Left lung (tissue), 10 donors: Measurements from ENCODE around the gene TAGAP. TPM values are rescaled to one million over a fixed set of nuclear protein-coding genes. Genes with fewer than 3 reads are reported as not detected.

Source experiments
- ATAC-seq: fragments of 200-7000 bp; cut with Tn5 transposase; one replicate; pipeline ENCODE4 v1.9.1; 2020; ENCODE audit warnings: moderate library complexity
- DNase-seq, 4 donors: peaks; one replicate each; pipeline ENCODE4 v3.0.0-alpha.2; 2013 to 2020
- H3K27ac ChIP-seq, 2 donors: fragments of 200-600 bp; sonication (generic) in 1 of 2; one replicate each; pipeline versions ENCODE4 v1.5.0 to v1.8.0; 2020 to 2021
- H3K27me3 ChIP-seq, 2 donors: fragments of 200-600 bp; sonication (generic) in 1 of 2; one replicate each; pipeline versions ENCODE4 v1.5.0 to v1.8.0; 2020 to 2021
- H3K36me3 ChIP-seq, 2 donors: fragments of 200-600 bp; sonication (generic) in 1 of 2; one replicate each; pipeline versions ENCODE4 v1.5.0 to v1.8.0; 2020 to 2021
- H3K4me1 ChIP-seq, 2 donors: fragments of 200-600 bp; one replicate each; pipeline ENCODE4 v1.8.0; 2021
- H3K4me3 ChIP-seq, 2 donors: fragments of 200-600 bp; sonication (generic) in 1 of 2; one replicate each; pipeline versions ENCODE4 v1.5.0 to v1.8.0; 2020 to 2021; ENCODE audit warnings: mild to moderate bottlenecking in 1 of 2
- H3K9me3 ChIP-seq, 2 donors: fragments of 200-600 bp; sonication (generic) in 1 of 2; one replicate each; pipeline versions ENCODE4 v1.5.0 to v1.8.0; 2020 to 2021
- intact Hi-C, 2 donors: fragments of 100-400 bp; cut with DNase I; formaldehyde crosslinking; loops; one replicate each; pipeline versions ENCODE4 v1.11.2 to v1.14.2; 2022
- polyA plus RNA-seq, 6 donors: library from polyadenylated mRNA; unstranded; fragments of 120-200 nt; gene quantifications; one replicate each; pipeline ENCODE4 v1.2.1, GENCODE V29; 2013; ENCODE audit not compliant: insufficient read length in 6 of 6
- total RNA-seq, 2 donors: library from RNA; stranded (reverse); fragmentation: NEBNext Ultra II Directional; extraction: Animal tissue kit (Norgen Biotek cat#: 25700); gene quantifications; one replicate each; pipeline ENCODE4 v1.2.1, GENCODE V29; 2021
- TF ChIP-seq, protein P1 (sequence below), 2 donors: fragments of 200-600 bp; sonication (generic) in 1 of 2; IDR thresholded peaks; one replicate each; pipeline versions ENCODE4 v1.5.0 to v1.8.0; 2021; ENCODE audit warnings: antibody characterized with exemption in 2 of 2
- donor health status: DM: no; HTN: yes; CAD: no.
- donor health status: DM: no; HTN: no; CAD: no.

Gene TAGAP
- total and polyA plus RNA-seq, 8 donors, result 1.3 to 15.1 (median 1.7) TPM

DNA sequence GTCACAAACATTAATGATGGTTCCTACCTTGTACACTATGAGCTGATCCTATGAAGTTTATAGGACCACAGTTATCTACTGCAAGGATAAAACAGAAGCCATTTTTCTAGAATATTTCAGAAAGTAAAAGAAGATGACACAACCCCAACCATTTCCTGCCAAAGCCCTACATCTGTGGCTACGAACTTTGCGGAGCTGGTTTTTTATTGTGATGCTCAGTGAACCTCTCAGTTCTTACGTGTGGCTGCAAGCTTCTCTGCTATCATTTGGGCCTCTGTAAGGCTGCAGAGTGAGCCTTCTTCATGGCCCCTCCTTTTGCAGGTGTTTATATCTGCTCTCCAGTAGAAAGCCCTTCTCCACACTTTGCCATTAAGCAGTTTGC lies 17.8 kb upstream of the TAGAP start:
- Histone ChIP-seq H3K27ac (peak overlapping the region; percentile 42 to 81), H3K36me3 (no peaks in the 10 kb centered on the region), H3K4me3 (no peak overlapping the region), H3K4me1 (peaks cover 0 to 37% of the 10 kb centered on the region in 2 donors), H3K27me3 (no peaks in the 10 kb centered on the region), H3K9me3 (no peaks in the 10 kb centered on the region)
- ATAC-seq, result peak; percentile 19
- TF ChIP-seq, protein P1, sequence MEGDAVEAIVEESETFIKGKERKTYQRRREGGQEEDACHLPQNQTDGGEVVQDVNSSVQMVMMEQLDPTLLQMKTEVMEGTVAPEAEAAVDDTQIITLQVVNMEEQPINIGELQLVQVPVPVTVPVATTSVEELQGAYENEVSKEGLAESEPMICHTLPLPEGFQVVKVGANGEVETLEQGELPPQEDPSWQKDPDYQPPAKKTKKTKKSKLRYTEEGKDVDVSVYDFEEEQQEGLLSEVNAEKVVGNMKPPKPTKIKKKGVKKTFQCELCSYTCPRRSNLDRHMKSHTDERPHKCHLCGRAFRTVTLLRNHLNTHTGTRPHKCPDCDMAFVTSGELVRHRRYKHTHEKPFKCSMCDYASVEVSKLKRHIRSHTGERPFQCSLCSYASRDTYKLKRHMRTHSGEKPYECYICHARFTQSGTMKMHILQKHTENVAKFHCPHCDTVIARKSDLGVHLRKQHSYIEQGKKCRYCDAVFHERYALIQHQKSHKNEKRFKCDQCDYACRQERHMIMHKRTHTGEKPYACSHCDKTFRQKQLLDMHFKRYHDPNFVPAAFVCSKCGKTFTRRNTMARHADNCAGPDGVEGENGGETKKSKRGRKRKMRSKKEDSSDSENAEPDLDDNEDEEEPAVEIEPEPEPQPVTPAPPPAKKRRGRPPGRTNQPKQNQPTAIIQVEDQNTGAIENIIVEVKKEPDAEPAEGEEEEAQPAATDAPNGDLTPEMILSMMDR (IDR thresholded peaks at IDR 0.05), result no peak
- no peak for DNase-seq
- intact Hi-C loops, result no loop called here

DNA sequence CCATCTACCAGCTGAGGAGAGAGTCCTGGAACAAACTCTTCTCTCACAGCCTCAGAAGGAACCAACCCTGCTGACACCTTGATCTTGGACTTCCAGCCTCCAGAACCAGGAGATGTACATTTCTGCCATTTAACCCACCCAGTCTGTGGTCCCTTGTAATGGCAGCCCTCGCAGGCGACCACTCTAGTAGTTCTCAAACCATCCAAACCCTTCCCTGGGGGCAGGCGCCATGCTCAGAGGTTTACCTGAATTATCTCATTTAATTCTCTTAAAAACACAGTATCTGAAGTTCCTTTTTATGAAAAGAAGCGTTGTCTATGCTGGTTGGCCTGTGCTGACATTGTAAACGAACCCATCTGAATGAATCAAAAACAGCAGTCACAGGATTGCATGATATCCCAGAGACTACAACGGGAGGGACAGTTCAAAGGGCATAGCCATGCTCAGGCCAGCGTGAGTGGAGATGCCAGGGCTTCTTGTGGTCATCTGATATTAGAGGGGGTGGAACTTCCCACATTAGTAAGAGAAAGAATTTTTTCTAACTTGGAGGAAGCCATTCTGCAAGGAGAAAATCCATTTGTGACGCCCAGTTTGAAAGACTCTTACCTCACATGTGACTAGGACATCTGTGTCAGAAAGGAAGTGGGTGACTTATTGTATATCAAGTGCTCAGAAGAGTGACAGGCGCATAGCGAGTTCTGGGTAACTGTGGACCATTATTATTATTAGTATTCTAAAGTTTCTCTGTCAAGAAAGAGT lies 17.2 kb upstream of the TAGAP start:
- ATAC-seq (peak; percentile 72), DNase-seq (no peak)
- Histone ChIP-seq H3K9me3 (no peaks in the 10 kb centered on the region), H3K4me3 (no peak overlapping the region), H3K4me1 (peaks cover 0 to 40% of the 10 kb centered on the region in 2 donors), H3K27me3 (no peaks in the 10 kb centered on the region), H3K27ac (peak overlapping the region; percentile 42 to 81), H3K36me3 (no peaks in the 10 kb centered on the region)
- TF ChIP-seq, protein P1 (IDR thresholded peaks at IDR 0.05), result no peak
- intact Hi-C loops, result no loop called here

DNA sequence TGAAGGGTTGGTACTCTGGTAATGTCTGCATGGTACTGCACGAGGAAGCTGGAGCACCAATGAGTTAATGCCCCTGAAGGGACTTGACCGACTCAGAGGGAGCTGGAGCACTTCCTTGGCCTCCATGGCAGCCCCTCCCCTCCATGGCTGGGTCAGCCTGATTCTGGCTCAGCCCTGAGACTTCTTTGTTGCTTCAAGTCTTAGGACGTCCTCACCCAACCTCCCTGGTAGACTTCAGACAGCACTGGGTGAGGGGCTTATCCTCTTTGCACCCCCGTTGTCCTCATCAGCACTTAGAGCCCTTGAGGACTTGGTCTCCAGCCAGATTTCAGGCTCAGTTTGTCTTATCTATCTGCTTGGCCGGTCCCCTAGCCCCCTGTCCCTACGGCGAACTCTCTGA lies 16.4 kb upstream of the TAGAP start:
- no peak for DNase-seq
- intact Hi-C loops, result no loop called here
- no peak overlapping the region for H3K4me3 ChIP-seq

DNA sequence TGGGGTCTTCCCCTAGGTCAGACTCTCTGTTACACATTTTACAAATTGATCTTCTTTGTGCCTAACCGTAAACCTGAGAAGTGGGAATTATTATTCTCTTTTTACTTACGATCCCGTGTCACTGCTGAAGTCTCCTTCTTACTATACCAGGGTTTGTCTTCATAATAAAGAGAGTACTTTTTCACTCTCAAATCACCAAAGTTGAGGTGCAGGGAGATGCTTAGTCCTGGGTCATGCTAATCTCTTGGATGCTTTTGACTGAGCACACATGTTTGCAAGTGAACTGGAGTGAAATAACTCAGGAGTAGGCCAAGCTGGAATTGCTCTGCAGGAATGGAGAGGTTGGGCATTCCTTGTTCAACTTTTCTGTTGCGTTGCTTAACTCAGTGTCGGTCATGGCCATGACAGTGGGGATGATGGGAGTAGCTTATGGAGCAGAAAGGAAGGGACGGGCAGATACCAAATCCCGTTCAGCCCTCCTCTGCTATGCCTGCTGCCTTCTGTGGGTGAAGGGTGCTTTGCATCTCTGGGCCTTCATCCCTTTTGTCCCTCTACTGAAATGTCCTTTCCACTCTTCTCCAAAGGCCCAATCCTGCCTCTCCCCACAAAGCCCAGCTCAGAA lies 15.2 kb upstream of the TAGAP start:
- Histone ChIP-seq H3K27me3 (no peaks in the 10 kb centered on the region), H3K36me3 (no peaks in the 10 kb centered on the region), H3K4me3 (no peak overlapping the region), H3K9me3 (no peaks in the 10 kb centered on the region), H3K4me1 (peaks cover 0 to 58% of the 10 kb centered on the region in 2 donors), H3K27ac (no peak overlapping the region)
- TF ChIP-seq, protein P1 (IDR thresholded peaks at IDR 0.05), result no peak
- intact Hi-C loops, result no loop called here
- DNase-seq (no peak), ATAC-seq (no peak)

More for the DNA sequence above, 16.4 kb upstream of the TAGAP start:
- Histone ChIP-seq H3K9me3 (no peaks in the 10 kb centered on the region), H3K27ac (peak overlapping the region in 1 of 2 donors; percentile 81), H3K4me1 (peaks cover 0 to 48% of the 10 kb centered on the region in 2 donors), H3K36me3 (no peaks in the 10 kb centered on the region), H3K27me3 (no peaks in the 10 kb centered on the region)
- TF ChIP-seq, protein P1 (IDR thresholded peaks at IDR 0.05), result no peak
- ATAC-seq, result no peak

DNA sequence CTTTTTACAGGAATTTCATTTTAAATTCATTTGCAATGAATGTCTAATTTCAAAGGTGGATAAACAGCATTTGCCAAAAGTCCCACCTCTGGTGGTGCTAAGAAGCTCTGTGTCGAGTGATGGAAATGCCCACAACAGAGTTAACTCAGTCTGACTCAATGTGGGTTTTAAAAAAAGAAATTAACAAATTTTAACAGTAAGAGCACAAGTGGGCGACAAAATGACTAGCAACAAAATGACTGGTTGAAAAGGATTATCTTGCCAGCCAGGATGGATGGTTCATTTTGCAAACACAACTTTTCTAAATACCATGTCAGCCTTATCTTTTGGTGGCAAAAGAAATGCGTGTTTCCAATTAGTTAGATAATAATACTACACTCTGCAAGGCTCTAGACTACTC lies 14.3 kb upstream of the TAGAP start:
- no peak overlapping the region for H3K27ac ChIP-seq
- H3K9me3 ChIP-seq, result no peaks in the 10 kb centered on the region
- no peak overlapping the region for H3K4me3 ChIP-seq
- DNase-seq (no peak), ATAC-seq (no peak)
- H3K27me3 ChIP-seq, result no peaks in the 10 kb centered on the region
- intact Hi-C loops, result no loop called here
- no peaks in the 10 kb centered on the region for H3K36me3 ChIP-seq
- H3K4me1 ChIP-seq, result peaks cover 0 to 61% of the 10 kb centered on the region in 2 donors
- TF ChIP-seq, protein P1 (IDR thresholded peaks at IDR 0.05), result no peak
